ENCODE measurements around the gene RHOB.
"Not testable (repeated sequence)": the region's sequence is repeated elsewhere in the genome, so short reads cannot be mapped to it uniquely, and the experiment has no call there.

RHOB gene

DNA sequence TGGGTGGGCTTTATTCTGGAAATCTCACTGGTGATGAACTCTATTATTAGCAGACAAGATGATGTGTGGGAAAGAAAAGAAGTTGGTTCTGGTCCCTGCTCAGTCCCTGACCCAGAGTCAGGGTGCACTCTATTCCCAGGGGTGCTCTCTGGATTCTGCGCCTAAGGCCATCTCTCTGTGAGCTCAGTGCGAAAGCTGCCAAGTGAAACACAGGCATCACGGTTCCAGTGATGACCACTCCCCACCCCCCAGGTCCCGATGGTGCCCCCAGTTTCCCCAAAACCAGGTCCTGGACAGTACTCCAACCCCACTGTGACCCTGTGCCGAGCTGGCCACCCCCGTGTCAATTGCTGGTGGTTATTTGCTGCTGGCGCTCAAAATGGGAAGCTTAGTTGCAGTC is 30.1 kb downstream of the RHOB start:
- FAIRE-seq = no peak

DNA sequence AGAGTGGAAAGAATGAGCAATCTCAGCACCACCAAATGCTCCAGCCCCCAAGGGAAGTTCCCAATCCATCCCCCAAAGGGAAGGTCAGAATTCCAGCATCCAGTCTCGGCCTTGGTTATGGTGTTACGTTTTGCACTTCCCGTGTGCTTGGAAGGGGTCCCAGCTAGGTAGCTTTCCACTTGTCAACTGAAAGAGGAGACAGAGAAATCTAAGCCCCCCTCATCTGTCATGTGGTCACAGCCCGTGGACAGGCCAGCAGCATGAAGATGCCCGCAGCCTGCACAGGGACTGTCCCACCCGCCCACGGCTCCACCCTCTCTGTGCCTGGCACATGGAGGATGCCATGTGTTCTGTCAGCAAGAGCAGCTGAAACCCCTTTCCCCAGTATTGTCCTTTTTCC is 32.1 kb downstream of the RHOB start:
- no peak for FAIRE-seq

DNA sequence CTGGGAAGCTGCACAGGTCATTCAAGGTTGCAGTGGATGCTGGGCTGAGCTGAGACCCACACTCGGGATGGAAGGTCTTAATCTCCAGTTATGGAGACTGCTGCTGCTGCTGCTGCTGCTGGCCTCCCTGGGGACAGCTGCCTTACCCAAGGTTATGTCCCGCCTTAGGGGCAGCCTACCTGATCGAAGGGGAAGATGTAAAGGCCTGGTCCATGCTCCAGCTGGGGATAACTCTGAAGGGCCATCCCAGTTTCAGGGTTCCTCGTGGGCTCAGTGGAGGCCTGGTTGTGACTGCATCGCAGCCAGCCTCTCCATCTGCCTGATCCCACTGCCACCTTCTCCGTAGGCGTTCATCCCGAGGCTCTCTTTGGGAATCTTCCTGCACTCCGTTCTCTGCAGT is 33.0 kb downstream of the RHOB start:
- no peak for FAIRE-seq

- FAIRE-seq = no peak
Observed at GRCh38 chr2:20480913-20481312, 34.0 kb downstream of the RHOB start.

GRCh38 chr2:20481798-20482405 is 35.0 kb downstream of the RHOB start:
- no peak for FAIRE-seq

- no peak for FAIRE-seq
Observed at GRCh38 chr2:20482725-20483124, 35.9 kb downstream of the RHOB start.

DNA sequence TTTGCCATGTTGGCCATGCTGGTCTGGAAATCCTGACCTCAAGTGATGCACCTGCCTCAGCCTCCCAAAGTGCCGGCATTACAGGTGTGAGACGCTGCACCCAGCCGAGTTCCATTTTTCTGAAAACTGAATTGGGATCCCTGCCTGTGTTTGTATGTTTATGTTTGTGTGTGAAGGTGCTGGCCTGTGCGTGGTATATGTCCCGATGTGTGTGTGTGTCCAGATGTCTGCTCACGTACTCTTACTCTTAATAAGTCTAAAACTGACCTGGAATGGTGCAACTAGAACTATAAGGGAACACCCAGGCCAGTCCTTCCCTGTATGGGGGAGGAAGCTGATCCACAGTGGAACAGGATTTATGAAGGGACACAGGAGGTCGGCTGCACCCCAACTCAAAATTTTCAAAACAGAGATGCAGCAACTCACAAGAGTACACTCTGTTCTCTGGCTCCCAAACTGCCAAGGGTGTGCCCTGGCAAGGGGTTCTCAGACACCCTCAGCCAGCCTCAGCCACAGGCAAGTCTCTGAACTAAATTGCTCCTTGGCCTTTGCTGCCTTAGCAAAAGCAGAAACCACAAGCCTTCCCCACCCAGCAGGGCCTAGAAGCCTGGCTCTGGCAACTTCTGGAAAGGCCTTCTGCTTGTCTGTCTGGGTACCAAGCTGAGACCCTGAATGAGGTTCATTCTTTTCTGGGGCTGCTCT is 36.5 kb downstream of the RHOB start:
- FAIRE-seq = no peak

- no peak for FAIRE-seq
Observed at GRCh38 chr2:20484034-20484617, 37.3 kb downstream of the RHOB start.

DNA sequence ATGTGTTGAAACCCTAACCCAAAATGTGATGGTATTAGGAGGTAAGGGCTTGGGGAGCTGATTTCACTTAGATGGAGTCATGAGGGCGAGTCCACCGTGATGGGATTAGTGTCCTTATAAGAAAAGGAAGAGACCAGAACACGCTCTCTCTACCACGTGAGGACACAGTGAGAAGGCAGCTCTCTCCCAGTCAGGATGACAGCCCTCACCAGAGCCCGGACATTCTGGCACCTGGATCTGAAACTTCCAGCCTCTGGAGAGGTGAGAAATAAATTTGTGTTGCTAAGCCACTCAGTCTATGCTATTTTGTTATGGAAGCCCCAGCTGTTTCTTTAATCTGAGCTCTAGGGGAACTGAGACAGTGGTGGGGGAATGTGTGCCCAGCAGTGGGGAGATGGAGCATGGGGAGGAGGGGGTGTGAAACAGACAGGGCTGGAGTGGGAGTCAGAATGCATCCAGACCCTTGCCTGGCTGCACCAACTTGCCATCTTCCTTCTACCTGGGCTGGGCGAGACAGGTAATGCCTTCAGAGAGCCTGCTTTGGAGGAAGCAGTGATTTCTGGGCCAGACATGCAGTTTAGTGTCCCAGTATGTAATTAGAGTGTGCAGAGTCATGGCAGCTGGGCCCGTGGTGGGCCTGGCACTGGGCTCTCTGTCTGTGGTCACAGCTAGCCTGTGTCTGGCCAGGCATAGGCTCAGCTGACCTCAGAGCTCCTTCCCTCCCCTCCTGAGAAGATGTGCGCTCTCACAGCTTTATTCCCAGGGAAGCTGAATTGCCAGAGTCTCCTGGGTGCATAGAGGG is 38.1 kb downstream of the RHOB start:
- no peak for FAIRE-seq

GRCh38 chr2:20485612-20486388 is 38.9 kb downstream of the RHOB start:
- no peak for FAIRE-seq

- no peak for FAIRE-seq
Observed at GRCh38 chr2:20486571-20486970, 39.7 kb downstream of the RHOB start.

- FAIRE-seq = no peak
Observed at GRCh38 chr2:20487030-20487391, 40.1 kb downstream of the RHOB start.

- no peak for FAIRE-seq
Observed at GRCh38 chr2:20487392-20488174, 40.7 kb downstream of the RHOB start.

DNA sequence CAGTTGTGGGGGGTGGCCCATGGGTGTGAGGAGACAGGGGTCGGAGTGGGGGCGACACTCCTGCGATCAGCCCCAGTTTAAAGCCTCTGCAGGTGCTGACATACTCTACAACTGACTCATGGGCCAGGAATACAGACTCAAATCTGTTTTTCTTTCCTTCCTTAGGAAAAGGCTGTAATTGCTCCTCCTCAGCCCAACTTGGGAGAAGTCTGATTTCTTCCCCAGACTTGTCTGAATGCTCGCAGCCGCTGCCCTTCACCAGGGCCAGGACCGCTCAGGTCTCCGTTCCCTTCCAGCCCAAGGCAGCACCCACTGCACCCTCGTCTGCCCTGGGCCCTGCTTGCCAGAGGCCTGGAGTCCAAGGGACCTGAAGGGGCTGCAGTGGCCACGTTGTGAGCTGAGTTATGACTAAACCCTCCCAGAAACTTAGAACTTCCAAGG is 41.3 kb downstream of the RHOB start:
- no peak for FAIRE-seq

- no peak for FAIRE-seq
Observed at GRCh38 chr2:20488782-20489181, 41.9 kb downstream of the RHOB start.

DNA sequence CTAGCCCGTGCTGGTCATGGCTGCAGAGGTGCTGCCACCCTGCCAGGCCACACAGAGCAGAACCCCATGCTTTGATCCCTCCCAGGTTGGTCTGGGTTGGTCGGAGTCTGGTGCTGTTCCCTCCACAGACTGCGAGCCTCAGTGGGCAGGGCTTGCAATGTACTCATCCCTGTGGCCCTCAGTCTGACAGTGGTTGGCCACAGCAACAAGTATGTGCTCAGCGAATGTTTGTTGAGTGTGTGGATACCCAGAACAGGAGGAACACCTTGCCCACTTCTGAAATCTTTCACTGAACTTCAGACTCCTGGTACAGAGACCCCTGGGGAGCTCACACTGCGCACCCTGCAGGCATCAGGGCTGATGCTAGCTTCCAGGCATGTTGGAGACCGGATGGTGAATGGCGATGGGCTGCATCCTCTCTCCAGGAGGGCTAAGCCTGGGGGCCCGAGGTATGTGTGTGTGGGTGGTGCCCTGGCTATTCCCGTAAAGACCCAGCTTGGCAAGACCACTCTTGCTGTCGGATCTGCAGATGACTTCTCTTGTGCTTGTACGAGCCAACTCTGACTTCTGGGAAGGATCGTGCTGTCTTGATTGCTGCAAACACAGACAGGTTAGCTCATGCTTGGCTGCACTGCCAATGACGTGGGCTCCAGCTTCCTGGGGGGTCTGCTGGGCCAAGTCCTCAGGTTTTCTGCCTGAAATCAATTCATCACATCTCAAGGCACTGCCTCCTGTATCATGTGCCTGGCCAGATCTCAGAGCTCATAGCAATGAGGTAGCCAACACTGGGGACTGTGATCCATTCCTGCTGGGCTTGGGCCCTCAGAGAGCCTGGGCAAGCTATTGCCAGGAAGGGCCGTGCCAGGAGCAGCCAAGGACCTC is 43.7 kb downstream of the RHOB start:
- FAIRE-seq = no peak

DNA sequence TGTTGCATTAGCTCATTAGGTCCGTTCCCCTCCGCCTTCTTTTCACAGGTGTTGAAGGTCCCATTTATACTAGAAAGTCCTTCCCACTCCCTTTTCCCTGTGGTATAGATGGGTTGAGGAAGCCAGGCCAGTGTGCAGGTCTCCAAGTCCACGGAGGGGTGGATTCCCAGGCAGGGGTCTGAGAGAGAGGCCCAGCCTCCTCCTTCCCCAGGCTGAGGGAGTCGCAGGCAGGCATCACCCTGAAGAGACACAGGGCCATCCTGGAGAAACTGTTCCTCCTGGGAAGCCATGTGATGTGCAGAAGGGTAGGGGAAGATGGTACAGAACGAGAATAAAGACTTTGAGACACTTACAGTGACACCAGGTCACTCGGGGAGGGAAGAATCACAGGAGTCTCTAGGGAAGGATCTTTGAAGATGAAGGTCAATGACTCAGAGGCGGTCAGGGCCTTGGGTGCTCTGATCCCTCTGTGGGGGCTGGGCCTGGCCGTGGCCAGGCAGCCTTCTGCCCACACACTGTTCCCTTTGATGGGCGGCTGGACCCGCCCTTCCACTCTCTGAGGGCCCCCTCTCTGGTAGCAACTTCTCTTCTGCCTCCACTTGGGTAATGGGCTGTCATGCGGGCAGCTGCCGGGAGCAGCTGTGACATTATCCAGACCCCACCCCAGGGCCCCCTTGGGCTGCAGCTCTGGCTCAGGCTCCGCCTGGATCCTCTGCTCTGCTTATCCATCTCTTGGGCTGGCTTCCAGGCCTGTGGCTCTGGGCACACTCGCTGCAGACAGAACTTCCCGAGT is 45.1 kb downstream of the RHOB start:
- no peak for FAIRE-seq

DNA sequence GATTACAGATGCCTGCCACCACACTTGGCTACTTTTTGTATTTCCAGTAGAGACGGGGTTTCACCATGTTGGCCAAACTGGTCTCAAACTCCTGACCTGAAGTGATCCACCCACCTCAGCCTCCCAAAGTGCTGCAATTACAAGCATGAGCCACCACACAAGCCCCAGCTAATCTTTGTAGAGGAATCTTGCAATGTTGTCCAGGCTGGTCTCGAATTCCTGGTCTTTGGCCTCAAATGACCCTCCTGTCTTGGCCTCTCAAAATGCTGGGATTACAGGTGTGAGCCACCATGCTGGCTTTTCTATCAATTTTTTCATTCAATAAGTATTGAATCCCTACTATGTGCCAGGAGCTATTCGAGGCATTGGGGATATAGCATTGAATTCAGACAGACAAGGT is 46.2 kb downstream of the RHOB start:
- FAIRE-seq = not testable (repeated sequence)

DNA sequence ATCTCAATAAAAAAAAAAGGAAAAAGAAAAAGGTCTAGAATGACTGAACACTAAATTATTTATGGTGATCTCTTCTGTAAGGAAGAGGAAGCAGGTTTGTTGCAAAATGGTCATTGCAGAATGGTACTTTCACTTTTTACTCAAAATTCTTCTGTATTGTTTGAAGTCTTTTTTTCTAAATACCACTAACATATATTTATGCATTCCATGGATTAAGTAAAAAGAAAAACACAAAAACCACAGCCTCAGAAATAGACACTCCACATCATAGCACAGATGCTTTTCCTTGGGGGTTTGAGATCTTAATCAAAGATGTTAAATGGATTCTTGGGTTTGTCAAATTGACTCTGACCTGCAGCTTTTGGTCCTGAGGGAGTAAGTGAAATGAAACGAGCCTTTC is 47.4 kb downstream of the RHOB start:
- no peak for FAIRE-seq
